Fibroblast of pulmonary artery (primary cell): ENCODE results near the gene MICU2.

Experiments used
- DNase-seq: peaks from one replicate; pipeline ENCODE4 v3.0.0-alpha.2; 2010; ENCODE audit warnings: low read depth
- H3K4me3 ChIP-seq: replicated peaks from 2 replicates; pipeline ENCODE4 v1.5.1; 2011; ENCODE audit warnings: low read depth, mild to moderate bottlenecking, control low read depth, low read length, moderate library complexity
- TF ChIP-seq, protein P1 (sequence below): IDR thresholded peaks from 2 replicates; pipeline ENCODE4 v1.5.1; 2011; ENCODE audit warnings: mild to moderate bottlenecking, control low read depth, low read length, inconsistent platforms; ENCODE audit errors: missing control alignments

The MICU2 gene

DNA sequence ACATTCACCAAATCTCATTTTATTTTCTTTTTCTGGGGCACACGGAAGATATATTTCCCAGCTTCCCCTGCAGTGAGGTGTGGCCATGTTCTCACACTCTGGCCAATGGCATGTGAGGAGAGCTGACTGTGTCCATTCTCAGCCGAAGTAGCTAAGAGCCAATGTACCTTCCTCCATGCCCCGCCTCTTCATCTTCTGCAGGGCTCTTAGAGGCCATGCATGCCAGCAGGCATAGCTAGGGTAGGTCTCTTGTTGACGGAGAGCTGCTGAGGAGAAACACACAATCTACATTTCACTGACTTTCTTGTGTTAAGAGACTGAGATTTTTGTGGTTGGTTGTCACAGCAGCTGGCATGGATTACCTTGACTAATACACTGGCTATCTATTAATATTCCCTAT lies 9.8 kb upstream of the MICU2 start:
- TF ChIP-seq, protein P1, sequence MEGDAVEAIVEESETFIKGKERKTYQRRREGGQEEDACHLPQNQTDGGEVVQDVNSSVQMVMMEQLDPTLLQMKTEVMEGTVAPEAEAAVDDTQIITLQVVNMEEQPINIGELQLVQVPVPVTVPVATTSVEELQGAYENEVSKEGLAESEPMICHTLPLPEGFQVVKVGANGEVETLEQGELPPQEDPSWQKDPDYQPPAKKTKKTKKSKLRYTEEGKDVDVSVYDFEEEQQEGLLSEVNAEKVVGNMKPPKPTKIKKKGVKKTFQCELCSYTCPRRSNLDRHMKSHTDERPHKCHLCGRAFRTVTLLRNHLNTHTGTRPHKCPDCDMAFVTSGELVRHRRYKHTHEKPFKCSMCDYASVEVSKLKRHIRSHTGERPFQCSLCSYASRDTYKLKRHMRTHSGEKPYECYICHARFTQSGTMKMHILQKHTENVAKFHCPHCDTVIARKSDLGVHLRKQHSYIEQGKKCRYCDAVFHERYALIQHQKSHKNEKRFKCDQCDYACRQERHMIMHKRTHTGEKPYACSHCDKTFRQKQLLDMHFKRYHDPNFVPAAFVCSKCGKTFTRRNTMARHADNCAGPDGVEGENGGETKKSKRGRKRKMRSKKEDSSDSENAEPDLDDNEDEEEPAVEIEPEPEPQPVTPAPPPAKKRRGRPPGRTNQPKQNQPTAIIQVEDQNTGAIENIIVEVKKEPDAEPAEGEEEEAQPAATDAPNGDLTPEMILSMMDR, result no peak
- DNase-seq, result no peak
- no peak overlapping the region for H3K4me3 ChIP-seq

GRCh38 chr13:21611385-21611784 lies 7.4 kb upstream of the MICU2 start:
- DNase-seq, result no peak
- TF ChIP-seq, protein P1, result no peak
- no peak overlapping the region for H3K4me3 ChIP-seq

DNA sequence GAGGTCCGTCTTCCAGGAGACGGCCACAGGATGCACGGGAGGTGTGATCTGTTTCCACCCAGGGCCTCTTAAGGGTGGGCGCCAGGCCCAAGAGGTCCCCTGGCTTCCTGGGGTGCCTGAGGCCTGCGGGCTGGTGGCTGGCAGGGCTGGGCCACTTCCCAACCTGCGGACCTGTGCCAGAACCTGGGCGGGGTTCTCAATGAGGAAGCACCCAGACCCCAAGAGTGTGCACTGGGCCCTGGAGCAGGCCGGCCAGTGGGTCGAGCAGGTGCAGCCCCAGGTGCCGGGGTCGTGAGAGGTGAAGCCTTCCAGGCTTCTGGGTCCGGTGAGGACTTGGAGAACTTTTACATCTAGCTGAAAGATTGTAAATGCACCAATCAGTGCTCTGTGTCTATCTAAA lies 6.7 kb upstream of the MICU2 start:
- H3K4me3 ChIP-seq, result no peak overlapping the region
- TF ChIP-seq, protein P1, result no peak
- no peak for DNase-seq

GRCh38 chr13:21608961-21609360 lies 5.0 kb upstream of the MICU2 start:
- H3K4me3 ChIP-seq, result no peak overlapping the region
- DNase-seq, result no peak
- TF ChIP-seq, protein P1, result no peak

DNA sequence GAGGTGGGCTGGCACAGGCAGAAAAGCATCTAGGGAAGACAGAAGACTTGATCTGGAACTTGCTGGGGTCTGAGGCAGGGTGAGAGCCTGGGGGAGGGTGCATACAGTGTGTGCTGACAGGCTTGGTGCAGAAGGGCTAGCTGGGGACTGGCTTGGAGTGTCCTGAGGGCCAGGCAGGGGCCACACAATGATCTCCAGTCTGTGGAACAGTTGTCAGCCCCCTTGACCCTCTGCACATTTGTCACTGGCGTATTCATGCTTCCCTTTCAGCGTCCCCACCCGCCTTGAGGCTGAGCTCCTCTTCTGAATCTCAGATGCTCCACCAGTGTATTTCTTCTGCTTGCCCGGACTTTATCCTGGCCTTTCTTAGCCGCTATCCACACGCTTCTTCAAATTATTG lies 2.8 kb upstream of the MICU2 start:
- no peak overlapping the region for H3K4me3 ChIP-seq
- DNase-seq, result no peak

GRCh38 chr13:21606251-21606650 lies 2.3 kb upstream of the MICU2 start:
- H3K4me3 ChIP-seq, result no peak overlapping the region
- TF ChIP-seq, protein P1, result no peak
- no peak for DNase-seq

More for the DNA sequence above, 2.8 kb upstream of the MICU2 start:
- TF ChIP-seq, protein P1, result no peak

- DNase-seq, result no peak
- no peak overlapping the region for H3K4me3 ChIP-seq
- TF ChIP-seq, protein P1, result no peak
Observed at GRCh38 chr13:21596722-21597121, 7.2 kb downstream of the MICU2 start.
